Thyroid gland (tissue), 4 donors: ENCODE data around the gene PTPN6.

Experiments
- POLR2A ChIP-seq, 2 donors: fragments of 450-650 bp; IDR thresholded peaks; one replicate each; pipeline ENCODE4 v1.6.1; 2017; ENCODE audit warnings: antibody characterized with exemption in 2 of 2, mild to moderate bottlenecking in 2 of 2, moderate library complexity in 1 of 2
- TF ChIP-seq, protein P1 (sequence below), 6 experiments: fragments of 200-600 bp in 3 of 6; fragments of 450-650 bp in 3 of 6; sonication (generic) in 3 of 6; IDR thresholded peaks; one replicate each; pipeline ENCODE4 v1.5.1; 2016 to 2019; ENCODE audit warnings: antibody characterized with exemption in 6 of 6, mild to moderate bottlenecking in 2 of 6, inconsistent platforms in 1 of 6, moderate library complexity in 1 of 6

DNA sequence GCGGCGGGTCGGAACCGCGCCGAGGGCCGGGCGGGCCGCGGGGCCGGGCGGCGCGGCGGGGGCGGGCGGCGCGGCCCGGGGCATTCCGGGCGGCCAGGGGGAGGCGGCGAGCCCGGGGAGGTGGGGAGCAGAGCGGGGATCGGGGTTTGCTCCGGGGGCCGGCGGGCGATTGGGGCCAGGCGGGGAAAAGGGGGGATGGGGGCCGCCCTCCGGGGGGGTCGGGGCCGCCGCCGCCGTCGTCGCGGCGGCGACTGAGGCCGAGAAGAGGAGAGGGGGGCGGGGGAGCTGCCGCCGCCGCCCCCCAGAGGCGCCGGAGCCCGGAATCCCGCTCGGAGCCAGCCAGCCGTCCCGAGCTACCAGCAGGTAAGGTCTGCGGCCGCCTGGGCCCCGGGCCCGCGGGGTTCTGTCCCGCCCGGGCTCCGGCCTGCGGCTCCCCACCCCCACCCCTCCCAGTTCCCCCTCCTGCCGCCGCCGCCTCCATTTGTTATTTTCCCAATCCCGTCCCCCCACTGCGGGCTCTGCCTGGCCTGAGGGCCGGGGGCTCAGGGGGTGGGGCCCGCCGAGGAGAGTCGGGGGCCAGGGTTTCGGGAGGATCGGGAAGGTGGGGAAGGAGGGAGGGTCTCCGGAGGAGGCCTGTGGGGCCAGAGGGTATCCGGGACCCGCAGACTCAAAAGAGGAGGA is 23.0 kb upstream of the PTPN6 start:
- TF ChIP-seq, protein P1, sequence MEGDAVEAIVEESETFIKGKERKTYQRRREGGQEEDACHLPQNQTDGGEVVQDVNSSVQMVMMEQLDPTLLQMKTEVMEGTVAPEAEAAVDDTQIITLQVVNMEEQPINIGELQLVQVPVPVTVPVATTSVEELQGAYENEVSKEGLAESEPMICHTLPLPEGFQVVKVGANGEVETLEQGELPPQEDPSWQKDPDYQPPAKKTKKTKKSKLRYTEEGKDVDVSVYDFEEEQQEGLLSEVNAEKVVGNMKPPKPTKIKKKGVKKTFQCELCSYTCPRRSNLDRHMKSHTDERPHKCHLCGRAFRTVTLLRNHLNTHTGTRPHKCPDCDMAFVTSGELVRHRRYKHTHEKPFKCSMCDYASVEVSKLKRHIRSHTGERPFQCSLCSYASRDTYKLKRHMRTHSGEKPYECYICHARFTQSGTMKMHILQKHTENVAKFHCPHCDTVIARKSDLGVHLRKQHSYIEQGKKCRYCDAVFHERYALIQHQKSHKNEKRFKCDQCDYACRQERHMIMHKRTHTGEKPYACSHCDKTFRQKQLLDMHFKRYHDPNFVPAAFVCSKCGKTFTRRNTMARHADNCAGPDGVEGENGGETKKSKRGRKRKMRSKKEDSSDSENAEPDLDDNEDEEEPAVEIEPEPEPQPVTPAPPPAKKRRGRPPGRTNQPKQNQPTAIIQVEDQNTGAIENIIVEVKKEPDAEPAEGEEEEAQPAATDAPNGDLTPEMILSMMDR (IDR thresholded peaks at IDR 0.05): no peak
- TF ChIP-seq POLR2A (IDR thresholded peaks at IDR 0.05): no peak
